Effector memory CD4-positive, alpha-beta T cell (primary cell): ENCODE results near the gene MEGF11.

Experiments used
- DNase-seq, 3 donors: peaks; one replicate each; pipeline ENCODE4 v3.0.0-alpha.2; 2020
- H3K27ac ChIP-seq: 2 replicates; pipeline ENCODE4 v1.7.0; 2013; ENCODE audit warnings: mild to moderate bottlenecking, low read length, moderate library complexity; ENCODE audit not compliant: insufficient read depth, poor library complexity, severe bottlenecking
- H3K27me3 ChIP-seq: replicated peaks from 2 replicates; pipeline ENCODE4 v1.7.0; 2013; ENCODE audit warnings: mild to moderate bottlenecking, low read length; ENCODE audit not compliant: insufficient read depth, control insufficient read depth, poor library complexity, severe bottlenecking
- H3K36me3 ChIP-seq: 2 replicates; pipeline ENCODE4 v1.7.0; 2013; ENCODE audit warnings: mild to moderate bottlenecking, low read length, moderate library complexity; ENCODE audit not compliant: control insufficient read depth, insufficient read depth
- H3K4me1 ChIP-seq: 2 replicates; pipeline ENCODE4 v1.7.0; 2013; ENCODE audit warnings: low read length, mild to moderate bottlenecking; ENCODE audit not compliant: control insufficient read depth, insufficient read depth, poor library complexity, severe bottlenecking
- H3K4me3 ChIP-seq: 2 replicates; pipeline ENCODE4 v1.7.0; 2013; ENCODE audit warnings: low read length, low read depth, mild to moderate bottlenecking; ENCODE audit not compliant: insufficient read depth, poor library complexity, severe bottlenecking
- H3K9me3 ChIP-seq: 2 replicates; pipeline ENCODE4 v1.7.0; 2013; ENCODE audit warnings: mild to moderate bottlenecking, low read length, moderate library complexity; ENCODE audit not compliant: control insufficient read depth

MEGF11 gene

GRCh38 chr15:65909831-65910230 is 343.7 kb downstream of the MEGF11 start:
- no peaks in the 10 kb centered on the region for H3K9me3 ChIP-seq
- H3K27ac ChIP-seq, result no peak overlapping the region
- no peak overlapping the region for H3K4me3 ChIP-seq
- H3K36me3 ChIP-seq, result peaks cover 21% of the 10 kb centered on the region
- H3K27me3 ChIP-seq, result no peaks in the 10 kb centered on the region
- no peaks in the 10 kb centered on the region for H3K4me1 ChIP-seq
- DNase-seq, result no peak

- Histone ChIP-seq H3K4me1 (no peaks in the 10 kb centered on the region), H3K27me3 (no peaks in the 10 kb centered on the region), H3K27ac (no peak overlapping the region), H3K36me3 (peaks cover 28% of the 10 kb centered on the region), H3K4me3 (no peak overlapping the region), H3K9me3 (no peaks in the 10 kb centered on the region)
- DNase-seq, result no peak
These were observed 344.7 kb downstream of the MEGF11 start for GRCh38 chr15:65908876-65909275.

GRCh38 chr15:65907661-65908060 is 345.9 kb downstream of the MEGF11 start:
- Histone ChIP-seq H3K27ac (no peak overlapping the region), H3K4me1 (no peaks in the 10 kb centered on the region), H3K36me3 (peaks cover 32% of the 10 kb centered on the region), H3K9me3 (no peaks in the 10 kb centered on the region), H3K4me3 (no peak overlapping the region), H3K27me3 (no peaks in the 10 kb centered on the region)
- no peak for DNase-seq

- Histone ChIP-seq H3K36me3 (peaks cover 32% of the 10 kb centered on the region), H3K27me3 (no peaks in the 10 kb centered on the region), H3K9me3 (no peaks in the 10 kb centered on the region), H3K4me1 (no peaks in the 10 kb centered on the region), H3K27ac (no peak overlapping the region), H3K4me3 (no peak overlapping the region)
- DNase-seq, result no peak
These were observed 347.2 kb downstream of the MEGF11 start for GRCh38 chr15:65906396-65906795.

GRCh38 chr15:65904301-65904700 is 349.2 kb downstream of the MEGF11 start:
- Histone ChIP-seq H3K4me3 (no peak overlapping the region), H3K4me1 (no peaks in the 10 kb centered on the region), H3K36me3 (peaks cover 22% of the 10 kb centered on the region), H3K9me3 (no peaks in the 10 kb centered on the region), H3K27me3 (no peaks in the 10 kb centered on the region), H3K27ac (no peak overlapping the region)
- no peak for DNase-seq

- DNase-seq, result no peak
- H3K27ac ChIP-seq, result no peak overlapping the region
- H3K9me3 ChIP-seq, result no peaks in the 10 kb centered on the region
- no peak overlapping the region for H3K4me3 ChIP-seq
- no peaks in the 10 kb centered on the region for H3K27me3 ChIP-seq
- H3K4me1 ChIP-seq, result no peaks in the 10 kb centered on the region
- peaks cover 17% of the 10 kb centered on the region for H3K36me3 ChIP-seq
These were observed 350.1 kb downstream of the MEGF11 start for GRCh38 chr15:65903296-65904073.

- no peak for DNase-seq
- peaks cover 12% of the 10 kb centered on the region for H3K36me3 ChIP-seq
- no peak overlapping the region for H3K4me3 ChIP-seq
- H3K27ac ChIP-seq, result no peak overlapping the region
- H3K27me3 ChIP-seq, result no peaks in the 10 kb centered on the region
- H3K4me1 ChIP-seq, result no peaks in the 10 kb centered on the region
- H3K9me3 ChIP-seq, result no peaks in the 10 kb centered on the region
These were observed 351.2 kb downstream of the MEGF11 start for GRCh38 chr15:65902373-65902772.

GRCh38 chr15:65901836-65902235 is 351.7 kb downstream of the MEGF11 start:
- Histone ChIP-seq H3K9me3 (no peaks in the 10 kb centered on the region), H3K36me3 (peaks cover 12% of the 10 kb centered on the region), H3K27me3 (no peaks in the 10 kb centered on the region), H3K4me3 (no peak overlapping the region), H3K27ac (no peak overlapping the region), H3K4me1 (no peaks in the 10 kb centered on the region)
- DNase-seq, result no peak

GRCh38 chr15:65901336-65901735 is 352.2 kb downstream of the MEGF11 start:
- H3K36me3 ChIP-seq, result peaks cover 12% of the 10 kb centered on the region

GRCh38 chr15:65900488-65900887 is 353.1 kb downstream of the MEGF11 start:
- H3K4me1 ChIP-seq, result no peaks in the 10 kb centered on the region
- no peak overlapping the region for H3K27ac ChIP-seq
- no peak overlapping the region for H3K4me3 ChIP-seq
- H3K9me3 ChIP-seq, result no peaks in the 10 kb centered on the region
- H3K27me3 ChIP-seq, result no peaks in the 10 kb centered on the region
- DNase-seq, result no peak
- H3K36me3 ChIP-seq, result peaks cover 12% of the 10 kb centered on the region

More at GRCh38 chr15:65901336-65901735, 352.2 kb downstream of the MEGF11 start:
- Histone ChIP-seq H3K27me3 (no peaks in the 10 kb centered on the region), H3K9me3 (no peaks in the 10 kb centered on the region), H3K4me1 (no peaks in the 10 kb centered on the region), H3K27ac (no peak overlapping the region), H3K4me3 (no peak overlapping the region)
- DNase-seq, result no peak
